ENCODE measurements around the gene CTSZ. TPM values are rescaled to one million over a fixed set of nuclear protein-coding genes. Genes with fewer than 3 reads are reported as not detected.
"Not testable (repeated sequence)": the region's sequence is repeated elsewhere in the genome, so short reads cannot be mapped to it uniquely, and the experiment has no call there.

The CTSZ gene
- total RNA-seq, 1 donor from 2014 or later: 150 TPM

DNA sequence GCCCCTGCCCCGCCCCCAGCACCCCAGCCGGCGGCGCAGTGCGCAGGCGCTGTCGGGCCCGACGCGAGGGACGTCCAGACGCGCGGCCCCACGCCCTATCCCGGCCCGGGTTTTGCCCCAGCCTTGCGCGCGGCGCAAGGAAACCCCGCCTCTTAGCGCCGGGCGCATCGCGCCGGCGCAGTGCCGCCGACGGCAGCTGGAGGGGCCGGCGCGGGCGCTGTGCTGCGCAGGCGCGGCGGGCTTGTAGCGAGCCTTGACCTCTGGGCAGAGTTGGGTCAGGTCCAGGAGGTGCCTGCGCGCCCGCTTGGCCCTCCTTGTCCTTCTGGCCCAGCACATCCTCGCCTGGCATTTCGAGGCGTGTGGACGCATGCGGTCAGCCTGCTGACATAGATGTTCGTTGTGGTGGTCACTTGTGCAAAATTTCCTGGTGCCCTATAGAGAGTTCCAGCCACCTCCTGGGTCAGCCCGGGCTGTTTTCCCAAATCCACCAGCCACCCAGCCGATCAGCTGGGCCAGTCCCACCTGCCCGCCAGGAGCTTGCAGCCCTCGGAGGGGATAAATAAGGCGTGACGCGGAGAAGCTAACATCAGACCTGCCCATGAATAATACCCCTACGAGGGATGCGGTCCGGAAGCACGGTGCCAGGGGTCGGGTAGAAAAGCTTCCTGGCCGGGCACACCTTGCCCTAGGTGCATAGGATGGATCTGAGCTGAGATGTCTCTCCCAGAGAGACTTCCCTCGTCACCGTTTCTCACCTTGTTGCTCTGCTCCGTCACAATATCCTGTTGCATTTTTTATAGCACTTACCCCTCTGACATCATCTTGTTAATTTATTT, 36.0 kb upstream of the CTSZ start:
- Mint-ChIP-seq H3K36me3 (ENCODE audit: low read depth, unreplicated experiment) (peaks cover 5% of the 10 kb centered on the region), H3K27me3 (ENCODE audit: unreplicated experiment) (no peaks in the 10 kb centered on the region), H3K4me3 (ENCODE audit: unreplicated experiment) (peak overlapping the region; percentile 94), H3K4me1 (ENCODE audit: unreplicated experiment) (peaks cover 21% of the 10 kb centered on the region), H3K9me3 (ENCODE audit: unreplicated experiment) (no peaks in the 10 kb centered on the region), H3K27ac (ENCODE audit: unreplicated experiment) (peak overlapping the region; percentile 40)
- TF ChIP-seq, protein P1, sequence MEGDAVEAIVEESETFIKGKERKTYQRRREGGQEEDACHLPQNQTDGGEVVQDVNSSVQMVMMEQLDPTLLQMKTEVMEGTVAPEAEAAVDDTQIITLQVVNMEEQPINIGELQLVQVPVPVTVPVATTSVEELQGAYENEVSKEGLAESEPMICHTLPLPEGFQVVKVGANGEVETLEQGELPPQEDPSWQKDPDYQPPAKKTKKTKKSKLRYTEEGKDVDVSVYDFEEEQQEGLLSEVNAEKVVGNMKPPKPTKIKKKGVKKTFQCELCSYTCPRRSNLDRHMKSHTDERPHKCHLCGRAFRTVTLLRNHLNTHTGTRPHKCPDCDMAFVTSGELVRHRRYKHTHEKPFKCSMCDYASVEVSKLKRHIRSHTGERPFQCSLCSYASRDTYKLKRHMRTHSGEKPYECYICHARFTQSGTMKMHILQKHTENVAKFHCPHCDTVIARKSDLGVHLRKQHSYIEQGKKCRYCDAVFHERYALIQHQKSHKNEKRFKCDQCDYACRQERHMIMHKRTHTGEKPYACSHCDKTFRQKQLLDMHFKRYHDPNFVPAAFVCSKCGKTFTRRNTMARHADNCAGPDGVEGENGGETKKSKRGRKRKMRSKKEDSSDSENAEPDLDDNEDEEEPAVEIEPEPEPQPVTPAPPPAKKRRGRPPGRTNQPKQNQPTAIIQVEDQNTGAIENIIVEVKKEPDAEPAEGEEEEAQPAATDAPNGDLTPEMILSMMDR (IDR thresholded peaks at IDR 0.05; ENCODE audit: unreplicated experiment): no peak
- DNase-seq (ENCODE audit: low spot score): peak; percentile 96

DNA sequence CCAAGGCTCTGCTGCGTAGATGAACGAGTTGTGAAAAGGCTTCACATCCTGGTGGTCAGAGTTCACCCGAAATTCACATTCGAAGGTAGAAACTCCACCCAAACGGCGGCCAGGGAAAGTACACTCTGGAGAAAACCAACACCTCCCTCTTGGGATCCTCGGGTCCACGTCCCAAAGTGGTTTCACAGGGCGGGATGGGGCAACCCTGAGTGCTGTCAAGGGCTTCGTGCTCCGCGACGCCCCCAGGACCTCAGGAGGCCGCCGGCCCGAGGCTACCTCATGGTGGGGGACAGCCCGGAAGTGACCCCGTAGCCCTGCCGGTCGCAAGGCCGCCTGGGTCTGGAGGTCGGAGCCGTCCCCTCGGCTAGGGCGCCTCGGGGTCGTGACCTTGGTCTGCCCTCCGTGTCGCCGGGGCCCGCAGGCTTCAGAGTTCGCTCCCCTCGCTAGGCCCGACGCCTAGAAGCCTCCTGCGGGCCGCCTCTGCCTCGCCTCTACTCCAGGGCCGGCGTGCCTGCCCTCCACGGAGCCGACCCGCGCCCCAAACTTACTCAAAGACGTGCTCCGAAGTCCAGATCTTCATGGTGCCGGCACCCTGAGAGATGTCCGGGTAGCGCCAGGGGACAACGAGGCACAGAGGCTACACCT, 35.2 kb upstream of the CTSZ start, which contains the start of gene PRELID3B:
PRELID3B (minus strand) TSS at position 636 of the 645 bp plus-strand sequence; CDS start at position 580, 56 bp downstream.
- H3K27me3 Mint-ChIP-seq (ENCODE audit: unreplicated experiment): no peaks in the 10 kb centered on the region
- H3K9me3 Mint-ChIP-seq (ENCODE audit: unreplicated experiment): no peaks in the 10 kb centered on the region
- peak within 1 kb of the TSS; percentile 40 for H3K27ac Mint-ChIP-seq (ENCODE audit: unreplicated experiment)
- H3K4me1 Mint-ChIP-seq (ENCODE audit: unreplicated experiment): peaks cover 21% of the 10 kb centered on the region
- peaks cover 10% of the 10 kb centered on the region for H3K36me3 Mint-ChIP-seq (ENCODE audit: low read depth, unreplicated experiment)
- peak within 1 kb of the TSS; percentile 94 for H3K4me3 Mint-ChIP-seq (ENCODE audit: unreplicated experiment)
- DNase-seq (ENCODE audit: low spot score): peak; percentile 30
- TF ChIP-seq, protein P1 (IDR thresholded peaks at IDR 0.05; ENCODE audit: unreplicated experiment): no peak

DNA sequence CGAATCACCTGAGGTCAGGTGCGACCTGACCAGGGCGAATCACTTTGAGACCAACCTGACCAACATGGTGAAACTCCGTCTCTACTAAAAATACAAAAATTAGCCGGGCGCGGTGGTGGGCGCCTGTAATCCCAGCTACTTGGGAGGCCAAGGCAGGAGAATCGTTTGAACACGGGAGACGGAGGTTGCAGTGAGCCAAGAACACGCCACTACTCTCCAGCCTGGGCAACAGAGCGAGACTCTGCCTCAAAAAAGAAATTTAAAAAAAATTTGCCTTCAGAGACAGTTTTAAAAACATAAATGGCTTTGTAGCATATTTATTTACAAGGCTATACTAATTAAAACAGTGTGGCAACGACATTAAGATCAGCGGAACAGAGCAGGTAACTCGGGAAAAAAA, 34.4 kb upstream of the CTSZ start:
- not testable (repeated sequence) for H3K27ac Mint-ChIP-seq (ENCODE audit: unreplicated experiment)
- H3K4me1 Mint-ChIP-seq (ENCODE audit: unreplicated experiment): peaks cover 21% of the 10 kb centered on the region

DNA sequence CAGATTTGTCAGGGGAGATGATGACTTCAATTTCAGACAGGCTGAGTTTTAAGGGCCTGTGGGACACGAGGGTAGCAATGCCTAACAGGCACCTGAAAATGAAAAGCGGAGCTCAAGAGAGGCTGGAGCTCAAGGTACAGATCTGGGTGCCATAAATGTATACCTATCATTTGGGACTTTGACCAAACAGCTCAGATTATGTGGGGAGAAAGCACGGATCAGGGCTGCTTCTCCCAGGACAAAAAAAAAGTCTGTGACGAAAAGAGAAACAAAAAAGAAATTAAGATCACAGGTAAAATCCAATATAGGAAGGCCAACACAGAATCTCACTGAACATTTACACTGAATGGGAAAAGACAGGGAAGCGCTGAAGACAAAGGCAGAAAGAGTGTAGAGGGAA, 33.6 kb upstream of the CTSZ start:
- Mint-ChIP-seq H3K27ac (ENCODE audit: unreplicated experiment) (no peak overlapping the region), H3K4me3 (ENCODE audit: unreplicated experiment) (peak overlapping the region; percentile 58), H3K27me3 (ENCODE audit: unreplicated experiment) (no peaks in the 10 kb centered on the region), H3K4me1 (ENCODE audit: unreplicated experiment) (peaks cover 21% of the 10 kb centered on the region), H3K9me3 (ENCODE audit: unreplicated experiment) (no peaks in the 10 kb centered on the region), H3K36me3 (ENCODE audit: low read depth, unreplicated experiment) (peaks cover 22% of the 10 kb centered on the region)
- TF ChIP-seq, protein P1 (IDR thresholded peaks at IDR 0.05; ENCODE audit: unreplicated experiment): no peak
- DNase-seq (ENCODE audit: low spot score): no peak

More for the DNA sequence above, 34.4 kb upstream of the CTSZ start:
- not testable (repeated sequence) for DNase-seq (ENCODE audit: low spot score); H3K27me3 Mint-ChIP-seq (ENCODE audit: unreplicated experiment); H3K9me3 Mint-ChIP-seq (ENCODE audit: unreplicated experiment)
- peak overlapping the region; percentile 83 for H3K4me3 Mint-ChIP-seq (ENCODE audit: unreplicated experiment)
- H3K36me3 Mint-ChIP-seq (ENCODE audit: low read depth, unreplicated experiment): peaks cover 17% of the 10 kb centered on the region

DNA sequence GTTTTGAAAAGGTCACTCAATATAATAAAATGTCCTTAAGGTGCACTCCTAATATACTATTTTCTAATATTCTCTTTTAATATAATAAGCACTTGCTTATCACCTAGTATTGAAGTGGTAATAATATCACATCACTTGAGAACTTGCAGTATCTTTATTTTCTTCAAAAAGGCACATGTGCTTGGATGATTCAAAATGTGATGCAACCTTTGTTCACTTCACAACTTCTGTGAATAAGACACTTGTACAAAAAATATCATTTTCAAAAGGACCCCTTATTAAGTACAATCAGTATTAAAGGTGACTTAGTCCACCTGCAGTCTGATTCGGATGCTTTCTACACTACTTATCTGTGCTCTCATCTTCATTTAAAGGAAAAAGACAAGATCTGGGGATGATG, 32.2 kb upstream of the CTSZ start:
- H3K9me3 Mint-ChIP-seq (ENCODE audit: unreplicated experiment): no peaks in the 10 kb centered on the region
- H3K27me3 Mint-ChIP-seq (ENCODE audit: unreplicated experiment): no peaks in the 10 kb centered on the region
- H3K27ac Mint-ChIP-seq (ENCODE audit: unreplicated experiment): no peak overlapping the region
- H3K4me1 Mint-ChIP-seq (ENCODE audit: unreplicated experiment): peaks cover 21% of the 10 kb centered on the region
- DNase-seq (ENCODE audit: low spot score): no peak
- no peak overlapping the region for H3K4me3 Mint-ChIP-seq (ENCODE audit: unreplicated experiment)
- H3K36me3 Mint-ChIP-seq (ENCODE audit: low read depth, unreplicated experiment): peaks cover 26% of the 10 kb centered on the region
- TF ChIP-seq, protein P1 (IDR thresholded peaks at IDR 0.05; ENCODE audit: unreplicated experiment): no peak
